SK-N-SH (cell line): ENCODE results near the gene HMOX2. TPM values are rescaled to one million over a fixed set of nuclear protein-coding genes. Genes with fewer than 3 reads are reported as not detected.

Source experiments
- CTCF ChIA-PET: fragments of 300-600, 350-600 bp; formaldehyde crosslinking; extraction: SDS; loops from one replicate; lab custom pipeline; 2021; lab: Yijun Ruan, JAX
- POLR2A ChIA-PET: fragments of 350-600 bp; sonication (Branson Sonifier 250); formaldehyde crosslinking; extraction: SDS; loops from one replicate; lab custom pipeline; 2020; ENCODE audit warnings: antibody characterized with exemption, inconsistent platforms; lab: Yijun Ruan, JAX
- DNase-seq: peaks from one replicate; pipeline ENCODE4 v3.0.0; 2012
- H2AFZ ChIP-seq: fragments of 200-600 bp; sonication (generic); 2 replicates; pipeline ENCODE4 v1.8.1; 2016; ENCODE audit warnings: antibody characterized with exemption, mild to moderate bottlenecking, low read depth
- H3F3A ChIP-seq: fragments of 200-600 bp; sonication (generic); replicated peaks from 2 replicates; pipeline ENCODE3; 2016; ENCODE audit warnings: antibody characterized with exemption, mild to moderate bottlenecking; ENCODE audit not compliant: insufficient read depth
- H3K27ac ChIP-seq, 2 experiments: fragments of 200-500 bp in 1 of 2; fragments of 200-600 bp in 1 of 2; sonication (Bioruptor generic) in 1 of 2; sonication (generic), shearing (Covaris generic) in 1 of 2; 2 replicates each; pipeline versions ENCODE4 v1.5.1 to v1.6.1; 2014 to 2016; ENCODE audit warnings: low read depth in 2 of 2, inconsistent platforms in 1 of 2, low read length in 1 of 2, mild to moderate bottlenecking in 1 of 2, mixed read lengths in 1 of 2
- H3K27me3 ChIP-seq: fragments of 200-600 bp; sonication (generic), shearing (Covaris generic); 2 replicates; pipeline ENCODE4 v1.6.1; 2016; ENCODE audit warnings: mixed run types; ENCODE audit not compliant: insufficient read depth
- H3K36me3 ChIP-seq, 2 experiments: fragments of 200-500 bp in 1 of 2; fragments of 200-600 bp in 1 of 2; sonication (Bioruptor generic) in 1 of 2; sonication (generic) in 1 of 2; replicated peaks in 1 of 2; 2 replicates each; pipeline versions ENCODE3 to v1.5.1; 2014 to 2016; ENCODE audit warnings: low read length in 1 of 2, mild to moderate bottlenecking in 1 of 2; ENCODE audit not compliant: insufficient read depth in 2 of 2, control insufficient read depth in 1 of 2
- H3K4me1 ChIP-seq, 2 experiments: fragments of 200-500 bp in 1 of 2; fragments of 200-600 bp in 1 of 2; sonication (Bioruptor generic) in 1 of 2; sonication (generic), shearing (Covaris generic) in 1 of 2; 2 replicates each; pipeline versions ENCODE4 v1.5.1 to v1.6.1; 2014 to 2016; ENCODE audit warnings: low read depth in 1 of 2, low read length in 1 of 2, mixed run types in 1 of 2; ENCODE audit not compliant: insufficient read depth in 2 of 2, control insufficient read depth in 1 of 2
- H3K4me2 ChIP-seq: fragments of 200-600 bp; sonication (generic), shearing (Covaris generic); 2 replicates; pipeline ENCODE4 v1.6.1; 2017; ENCODE audit warnings: mixed run types
- H3K4me3 ChIP-seq, 2 experiments: fragments of 200-500 bp in 1 of 2; fragments of 200-600 bp in 1 of 2; sonication (Bioruptor generic) in 1 of 2; sonication (generic), shearing (Covaris generic) in 1 of 2; 2 replicates each; pipeline versions ENCODE4 v1.5.1 to v1.8.1; 2014 to 2016; ENCODE audit warnings: low read depth in 2 of 2, inconsistent platforms in 1 of 2, low read length in 1 of 2, mild to moderate bottlenecking in 1 of 2, mixed read lengths in 1 of 2, moderate library complexity in 1 of 2
- H3K79me2 ChIP-seq: fragments of 200-600 bp; sonication (generic); 2 replicates; pipeline ENCODE4 v1.8.1; 2017; ENCODE audit warnings: mild to moderate bottlenecking; ENCODE audit not compliant: insufficient read depth
- H3K9ac ChIP-seq: fragments of 200-600 bp; sonication (generic); 2 replicates; pipeline ENCODE4 v1.6.1; 2017; ENCODE audit warnings: mixed run types
- H3K9me2 ChIP-seq: fragments of 200-600 bp; sonication (generic); 2 replicates; pipeline ENCODE4 v1.6.1; 2017; ENCODE audit warnings: mixed run types
- H3K9me3 ChIP-seq: fragments of 200-600 bp; sonication (generic); 2 replicates; pipeline ENCODE4 v1.6.1; 2017; ENCODE audit warnings: mixed run types, mild to moderate bottlenecking, moderate library complexity
- H4K20me1 ChIP-seq: fragments of 200-600 bp; sonication (generic); 2 replicates; pipeline ENCODE4 v1.6.1; 2017; ENCODE audit warnings: mild to moderate bottlenecking, mixed run types; ENCODE audit not compliant: insufficient read depth
- CHD2 ChIP-seq: fragments of 150-350 bp; IDR thresholded peaks from 2 replicates; pipeline ENCODE4 v1.6.1; 2018; ENCODE audit warnings: low read length; ENCODE audit not compliant: partially characterized antibody
- EP300 ChIP-seq, 2 experiments: IDR thresholded peaks; 2 replicates each; pipeline versions ENCODE4 v1.4.0 to v1.6.1; 2012; ENCODE audit warnings: borderline replicate concordance in 1 of 2, low read depth in 1 of 2, low read length in 1 of 2
- FOSL2 ChIP-seq: IDR thresholded peaks from 2 replicates; pipeline ENCODE4 v1.4.0; 2012; ENCODE audit warnings: low read depth, mild to moderate bottlenecking, moderate library complexity, borderline replicate concordance
- GATA2 ChIP-seq: sonication (generic); formaldehyde crosslinking; IDR thresholded peaks from 2 replicates; pipeline ENCODE4 v1.5.0; 2020; ENCODE audit warnings: mild to moderate bottlenecking, missing genetic modification reagents
- IRF3 ChIP-seq: fragments of 150-350 bp; IDR thresholded peaks from 2 replicates; pipeline ENCODE4 v1.6.1; 2016; ENCODE audit warnings: mild to moderate bottlenecking, low read depth, low read length
- JUND ChIP-seq: IDR thresholded peaks from 2 replicates; pipeline ENCODE4 v1.4.0; 2012
- MAX ChIP-seq: IDR thresholded peaks from 2 replicates; pipeline ENCODE4 v1.4.0; 2012; ENCODE audit warnings: low read depth
- MEF2A ChIP-seq: IDR thresholded peaks from 2 replicates; pipeline ENCODE4 v1.4.0; 2012; ENCODE audit warnings: low read depth, borderline replicate concordance
- NFIC ChIP-seq: IDR thresholded peaks from 2 replicates; pipeline ENCODE4 v1.4.0; 2012; ENCODE audit warnings: borderline replicate concordance
- POLR2AphosphoS5 ChIP-seq: IDR thresholded peaks from 2 replicates; pipeline ENCODE4 v1.6.1; 2012; ENCODE audit warnings: low read depth, low read length
- RCOR1 ChIP-seq: fragments of 150-350 bp; IDR thresholded peaks from 2 replicates; pipeline ENCODE4 v1.6.1; 2017; ENCODE audit warnings: antibody characterized with exemption, low read length
- SIN3A ChIP-seq: IDR thresholded peaks from 2 replicates; pipeline ENCODE4 v1.6.1; 2012; ENCODE audit warnings: low read depth, mild to moderate bottlenecking, low read length, moderate library complexity, borderline replicate concordance
- TCF12 ChIP-seq: IDR thresholded peaks from 2 replicates; pipeline ENCODE4 v1.4.0; 2012
- TEAD4 ChIP-seq: IDR thresholded peaks from 2 replicates; pipeline ENCODE4 v1.4.0; 2012; ENCODE audit warnings: mild to moderate bottlenecking, borderline replicate concordance; ENCODE audit not compliant: insufficient read depth
- USF2 ChIP-seq: fragments of 150-350 bp; IDR thresholded peaks from 2 replicates; pipeline ENCODE4 v1.6.1; 2017; ENCODE audit warnings: antibody characterized with exemption, low read length, low read depth, borderline replicate concordance
- YY1 ChIP-seq: IDR thresholded peaks from 2 replicates; pipeline ENCODE4 v1.4.0; 2012; ENCODE audit warnings: low read depth, mild to moderate bottlenecking
- whole genome bisulfite sequencing: methylation state at CpG from one replicate; pipeline ENCODE4 v1.1.6; 2017; ENCODE audit warnings: low lambda C conversion rate; 5-methylcytosine and 5-hydroxymethylcytosine counted together
- polyA plus RNA-seq, 3 experiments: library from polyadenylated mRNA; depleted of rRNA; stranded (reverse); fragments of >200 nt; gene quantifications; 2 replicates each; pipeline ENCODE4 v1.2.3, GENCODE V29; 2012
- TF ChIP-seq, protein P1 (sequence below): IDR thresholded peaks from 2 replicates; pipeline ENCODE4 v1.4.0; 2012; ENCODE audit warnings: low read depth, borderline replicate concordance
- TF ChIP-seq, protein P2 (sequence below): fragments of 200-600 bp; sonication (generic); IDR thresholded peaks from 2 replicates; pipeline ENCODE4 v1.6.1; 2017; ENCODE audit warnings: antibody characterized with exemption, mild to moderate bottlenecking, moderate library complexity

The HMOX2 gene
- polyA plus RNA-seq, 1 of the 3 experiments (the other 2 are of a cell fraction): 65.1 TPM

GRCh38 chr16:4489030-4489429 lies 12.8 kb downstream of the HMOX2 start (continued):
- no peak for TF ChIP-seq RCOR1

- H3K36me3 ChIP-seq: no peaks in the 10 kb centered on the region
- no peak for TF ChIP-seq RCOR1
- no peak for TF ChIP-seq GATA2 (CRISPR knock-in tag)
- TF ChIP-seq TEAD4: no peak
- no peak for TF ChIP-seq TCF12
- TF ChIP-seq MEF2A: no peak
- H3K9me3 ChIP-seq: no peaks in the 10 kb centered on the region
- no peaks in the 10 kb centered on the region for H3K9me2 ChIP-seq
- H3K27ac ChIP-seq: no peak overlapping the region
- H3K4me2 ChIP-seq: no peak overlapping the region
- no peak for DNase-seq
- H3K4me1 ChIP-seq: peaks cover 0 to 47% of the 10 kb centered on the region in 2 experiments; a peak in 2 of 4 replicates
- H3F3A ChIP-seq: peaks cover 48% of the 10 kb centered on the region
- H3K4me3 ChIP-seq: no peak overlapping the region
- H4K20me1 ChIP-seq: no peaks in the 10 kb centered on the region
- ChIA-PET CTCF (interaction anchor here (1.7 kb wide), 1 partner anchor 15 kb away, joined by 7 read pairs; no protein-coding TSS in a partner anchor), POLR2A (interaction anchor here (0.6 kb wide), 1 partner anchor 16 kb away, joined by 3 read pairs; the partner anchor contains the start of gene HMOX2)
- 92% methylated on average over 4 of the region's 4 CpGs for WGBS
- peaks cover 72% of the 10 kb centered on the region for H3K79me2 ChIP-seq
- no peak overlapping the region for H3K9ac ChIP-seq
- H2AFZ ChIP-seq: no peak overlapping the region
- H3K27me3 ChIP-seq: no peaks in the 10 kb centered on the region
Observed at GRCh38 chr16:4491898-4492297, 15.7 kb downstream of the HMOX2 start.

- peak overlapping the region; percentile 29 to 80; a peak in 3 of 4 replicates for H3K27ac ChIP-seq
- CTCF ChIA-PET: interaction anchor here (0.7 kb wide), 1 partner anchor 91 kb away, joined by 3 read pairs; no protein-coding TSS in a partner anchor
- DNase-seq: no peak
- WGBS: 67% methylated on average over 6 of the region's 6 CpGs
- H3K9me3 ChIP-seq: no peaks in the 10 kb centered on the region
- no peaks in the 10 kb centered on the region for H4K20me1 ChIP-seq
- no peak overlapping the region for H2AFZ ChIP-seq
- peaks cover under 1 to 31% of the 10 kb centered on the region in 2 experiments; a peak in 2 of 4 replicates for H3K4me1 ChIP-seq
- H3K79me2 ChIP-seq: peaks cover 89% of the 10 kb centered on the region
- no peak overlapping the region for H3K4me3 ChIP-seq
- no peaks in the 10 kb centered on the region for H3K9me2 ChIP-seq
- peak overlapping the region; percentile 25; the same call in 1 of the 2 replicates for H3K9ac ChIP-seq
- H3K4me2 ChIP-seq: peak overlapping the region; percentile 56
- H3F3A ChIP-seq: peaks cover 30% of the 10 kb centered on the region
- POLR2A ChIA-PET: no interaction called here
- H3K27me3 ChIP-seq: no peaks in the 10 kb centered on the region
- no peaks in the 10 kb centered on the region for H3K36me3 ChIP-seq
- TF ChIP-seq MAX: no peak
- no peak for TF ChIP-seq EP300 (IDR thresholded peaks at IDR 0.05; ENCODE audit: borderline replicate concordance in 1 of 2, low read depth in 1 of 2, low read length in 1 of 2)
- no peak for TF ChIP-seq IRF3
- TF ChIP-seq USF2: no peak
- no peak for TF ChIP-seq GATA2 (CRISPR knock-in tag)
- peak; percentile 50 for TF ChIP-seq JUND
- no peak; the same call in 1 of the 2 replicates for TF ChIP-seq POLR2AphosphoS5
- TF ChIP-seq YY1: no peak
- TF ChIP-seq, protein P1, sequence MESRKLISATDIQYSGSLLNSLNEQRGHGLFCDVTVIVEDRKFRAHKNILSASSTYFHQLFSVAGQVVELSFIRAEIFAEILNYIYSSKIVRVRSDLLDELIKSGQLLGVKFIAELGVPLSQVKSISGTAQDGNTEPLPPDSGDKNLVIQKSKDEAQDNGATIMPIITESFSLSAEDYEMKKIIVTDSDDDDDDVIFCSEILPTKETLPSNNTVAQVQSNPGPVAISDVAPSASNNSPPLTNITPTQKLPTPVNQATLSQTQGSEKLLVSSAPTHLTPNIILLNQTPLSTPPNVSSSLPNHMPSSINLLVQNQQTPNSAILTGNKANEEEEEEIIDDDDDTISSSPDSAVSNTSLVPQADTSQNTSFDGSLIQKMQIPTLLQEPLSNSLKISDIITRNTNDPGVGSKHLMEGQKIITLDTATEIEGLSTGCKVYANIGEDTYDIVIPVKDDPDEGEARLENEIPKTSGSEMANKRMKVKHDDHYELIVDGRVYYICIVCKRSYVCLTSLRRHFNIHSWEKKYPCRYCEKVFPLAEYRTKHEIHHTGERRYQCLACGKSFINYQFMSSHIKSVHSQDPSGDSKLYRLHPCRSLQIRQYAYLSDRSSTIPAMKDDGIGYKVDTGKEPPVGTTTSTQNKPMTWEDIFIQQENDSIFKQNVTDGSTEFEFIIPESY: no peak
- no peak for TF ChIP-seq CHD2
- TF ChIP-seq, protein P2, sequence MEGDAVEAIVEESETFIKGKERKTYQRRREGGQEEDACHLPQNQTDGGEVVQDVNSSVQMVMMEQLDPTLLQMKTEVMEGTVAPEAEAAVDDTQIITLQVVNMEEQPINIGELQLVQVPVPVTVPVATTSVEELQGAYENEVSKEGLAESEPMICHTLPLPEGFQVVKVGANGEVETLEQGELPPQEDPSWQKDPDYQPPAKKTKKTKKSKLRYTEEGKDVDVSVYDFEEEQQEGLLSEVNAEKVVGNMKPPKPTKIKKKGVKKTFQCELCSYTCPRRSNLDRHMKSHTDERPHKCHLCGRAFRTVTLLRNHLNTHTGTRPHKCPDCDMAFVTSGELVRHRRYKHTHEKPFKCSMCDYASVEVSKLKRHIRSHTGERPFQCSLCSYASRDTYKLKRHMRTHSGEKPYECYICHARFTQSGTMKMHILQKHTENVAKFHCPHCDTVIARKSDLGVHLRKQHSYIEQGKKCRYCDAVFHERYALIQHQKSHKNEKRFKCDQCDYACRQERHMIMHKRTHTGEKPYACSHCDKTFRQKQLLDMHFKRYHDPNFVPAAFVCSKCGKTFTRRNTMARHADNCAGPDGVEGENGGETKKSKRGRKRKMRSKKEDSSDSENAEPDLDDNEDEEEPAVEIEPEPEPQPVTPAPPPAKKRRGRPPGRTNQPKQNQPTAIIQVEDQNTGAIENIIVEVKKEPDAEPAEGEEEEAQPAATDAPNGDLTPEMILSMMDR: no peak
- peak; percentile 74; the same call in 1 of the 2 replicates for TF ChIP-seq FOSL2
- TF ChIP-seq NFIC: no peak
- TF ChIP-seq SIN3A: no peak
- peak; percentile 33; the same call in 1 of the 2 replicates for TF ChIP-seq TCF12
Observed at GRCh38 chr16:4494746-4495490, 18.7 kb downstream of the HMOX2 start.
